Fibroblast of villous mesenchyme (primary cell): Measurements from ENCODE around the gene PSORS1C1. TPM values are rescaled to one million over a fixed set of nuclear protein-coding genes. Genes with fewer than 3 reads are reported as not detected.
A peak's percentile ranks its signal among the peaks of the same experiment; 100 is the strongest.
"Not testable (repeated sequence)": the region's sequence is repeated elsewhere in the genome, so short reads cannot be mapped to it uniquely, and the experiment has no call there.

Source experiments
- DNase-seq: peaks from one replicate; pipeline ENCODE4 v3.0.0-alpha.2; 2010; ENCODE audit warnings: low read depth
- H3K4me3 ChIP-seq: 2 replicates; pipeline ENCODE4 v1.5.1; 2011; ENCODE audit warnings: low read depth, mild to moderate bottlenecking, low read length
- CTCF ChIP-seq: IDR thresholded peaks from 2 replicates; pipeline ENCODE4 v1.5.1; 2012; ENCODE audit warnings: low read depth, mild to moderate bottlenecking, low read length; ENCODE audit not compliant: insufficient read depth
- total RNA-seq: library from RNA; depleted of rRNA; stranded (reverse); fragments of >200 nt; gene quantifications from 2 replicates; pipeline ENCODE4 v1.2.3, GENCODE V29; 2012

The PSORS1C1 gene
- 0.97 and 3.0 TPM in 2 replicates for total RNA-seq

- TF ChIP-seq CTCF = no peak
- peak; percentile 90 for DNase-seq
- H3K4me3 ChIP-seq = peak within 1 kb of the TSS; percentile 42
Observed at GRCh38 chr6:31114541-31114878, at the start of gene PSORS1C1. Gene PSORS1C1 (plus strand): TSS chr6:31114800. CDS start chr6:31129633, 14,833 bp downstream.

- H3K4me3 ChIP-seq = no peak overlapping the region
- no peak for TF ChIP-seq CTCF
- no peak for DNase-seq
Observed at GRCh38 chr6:31065556-31065955, 49.0 kb upstream of the PSORS1C1 start.

- not testable (repeated sequence) for DNase-seq, H3K4me3 ChIP-seq
Observed at GRCh38 chr6:31067028-31067427, 47.6 kb upstream of the PSORS1C1 start.

GRCh38 chr6:31067891-31068668 is 46.5 kb upstream of the PSORS1C1 start:
- H3K4me3 ChIP-seq, DNase-seq: not testable (repeated sequence)

GRCh38 chr6:31068669-31069340 is 45.8 kb upstream of the PSORS1C1 start:
- H3K4me3 ChIP-seq = no peak overlapping the region
- peak; percentile 93 for TF ChIP-seq CTCF
- DNase-seq = peak; percentile 80

- no peak overlapping the region for H3K4me3 ChIP-seq
- DNase-seq = peak; percentile 76
- peak; percentile 80 for TF ChIP-seq CTCF
Observed at GRCh38 chr6:31070711-31071197, 43.8 kb upstream of the PSORS1C1 start.

- H3K4me3 ChIP-seq = no peak overlapping the region
- no peak for TF ChIP-seq CTCF
- DNase-seq = no peak
Observed at GRCh38 chr6:31074401-31074800, 40.2 kb upstream of the PSORS1C1 start.
